HepG2 (cell line): ENCODE data around the gene PRSS48. TPM values are rescaled to one million over a fixed set of nuclear protein-coding genes. Genes with fewer than 3 reads are reported as not detected.

Experiments
- GABPA ChIP-seq, 2 experiments: IDR thresholded peaks; 2 replicates each; pipeline ENCODE4 v1.6.1; 2011 to 2016; ENCODE audit warnings: low read depth in 2 of 2, low read length in 1 of 2, missing biosample characterization in 1 of 2, missing genetic modification characterization in 1 of 2
- HCFC1 ChIP-seq: fragments of 150-350 bp; IDR thresholded peaks from 2 replicates; pipeline ENCODE4 v1.6.1; 2014; ENCODE audit warnings: low read depth, low read length
- KDM6A ChIP-seq: IDR thresholded peaks from 2 replicates; pipeline ENCODE4 v1.6.1; 2016; ENCODE audit warnings: low read depth
- MEF2D ChIP-seq: sonication (generic); formaldehyde crosslinking; IDR thresholded peaks from 2 replicates; pipeline ENCODE4 v1.5.1; 2020; ENCODE audit warnings: mild to moderate bottlenecking, missing genetic modification reagents
- MZF1 ChIP-seq: sonication (generic); formaldehyde crosslinking; IDR thresholded peaks from 2 replicates; pipeline ENCODE4 v1.8.1; 2023; ENCODE audit warnings: mild to moderate bottlenecking, missing genetic modification reagents, borderline replicate concordance
- PRPF4 ChIP-seq: fragments of 200-400 bp; formaldehyde crosslinking; IDR thresholded peaks from 2 replicates; pipeline ENCODE4 v1.6.1; 2016; ENCODE audit warnings: low read length, low read depth; ENCODE audit not compliant: poor library complexity, severe bottlenecking
- XBP1 ChIP-seq: sonication (generic); formaldehyde crosslinking; IDR thresholded peaks from 2 replicates; pipeline ENCODE4 v1.5.0; 2020; ENCODE audit warnings: missing genetic modification reagents
- YY1 ChIP-seq: IDR thresholded peaks from 2 replicates; pipeline ENCODE4 v1.6.1; 2011; ENCODE audit warnings: low read length, low read depth, moderate library complexity, mild to moderate bottlenecking; ENCODE audit not compliant: insufficient read depth, insufficient replicate concordance
- ZFY ChIP-seq: sonication (generic); formaldehyde crosslinking; IDR thresholded peaks from 2 replicates; pipeline ENCODE4 v1.4.0; 2020; ENCODE audit warnings: missing genetic modification reagents
- ZFYVE20 ChIP-seq: sonication (generic); formaldehyde crosslinking; IDR thresholded peaks from 2 replicates; pipeline ENCODE4 v1.8.0; 2023; ENCODE audit warnings: low read depth, mild to moderate bottlenecking, moderate library complexity, missing genetic modification reagents, borderline replicate concordance
- ZNF850 ChIP-seq: sonication (generic); formaldehyde crosslinking; conservative IDR thresholded peaks from 2 replicates; pipeline ENCODE4 v1.9.0; 2021; ENCODE audit warnings: mild to moderate bottlenecking, missing genetic modification reagents
- polyA plus RNA-seq, 8 experiments: library from polyadenylated mRNA; depleted of rRNA in 3 of 8; stranded (reverse) in 7 of 8; unstranded in 1 of 8; fragments of >200 nt; fragmentation: Illumina TruSeq in 4 of 8; extraction: Trizol in 4 of 8; gene quantifications; 2 replicates each; pipeline versions ENCODE4 v1.2.1 to v1.2.3, GENCODE V29; 2011 to 2016; ENCODE audit warnings: low read depth in 4 of 8, missing spikeins in 1 of 8, mixed read lengths in 1 of 8; ENCODE audit not compliant: insufficient read depth in 1 of 8
- total RNA-seq, 5 experiments: library from RNA; depleted of rRNA; stranded (reverse); fragments of >200 nt; fragmentation: Illumina TruSeq; extraction: Trizol; gene quantifications; 2 replicates each; pipeline ENCODE4 v1.2.3, GENCODE V29; 2016; ENCODE audit warnings: low read depth in 1 of 5
- TF ChIP-seq, protein P1 (sequence below), 2 experiments: sonication (generic) in 1 of 2; formaldehyde crosslinking in 1 of 2; IDR thresholded peaks; 2 replicates each; pipeline versions ENCODE4 v1.4.0 to v1.6.1; 2016 to 2020; ENCODE audit warnings: borderline replicate concordance in 1 of 2, low read depth in 1 of 2, mild to moderate bottlenecking in 1 of 2, missing genetic modification reagents in 1 of 2
- TF ChIP-seq, protein P2 (sequence below): sonication (generic); formaldehyde crosslinking; IDR thresholded peaks from 2 replicates; pipeline ENCODE4 v1.5.1; 2020; ENCODE audit warnings: mild to moderate bottlenecking, missing genetic modification reagents
- TF ChIP-seq, protein P3 (sequence below): sonication (generic); formaldehyde crosslinking; IDR thresholded peaks from 2 replicates; pipeline ENCODE4 v1.5.0; 2020; ENCODE audit warnings: missing genetic modification reagents, mild to moderate bottlenecking, borderline replicate concordance
- TF ChIP-seq, protein P4 (sequence below): IDR thresholded peaks from 2 replicates; pipeline ENCODE4 v1.4.0; 2020; ENCODE audit warnings: mild to moderate bottlenecking, missing genetic modification reagents

Gene PRSS48
- total and polyA plus RNA-seq, 2 of the 13 experiments (the other 11 are each of a cell fraction or from before 2014, with no cell fraction given): not detected

DNA sequence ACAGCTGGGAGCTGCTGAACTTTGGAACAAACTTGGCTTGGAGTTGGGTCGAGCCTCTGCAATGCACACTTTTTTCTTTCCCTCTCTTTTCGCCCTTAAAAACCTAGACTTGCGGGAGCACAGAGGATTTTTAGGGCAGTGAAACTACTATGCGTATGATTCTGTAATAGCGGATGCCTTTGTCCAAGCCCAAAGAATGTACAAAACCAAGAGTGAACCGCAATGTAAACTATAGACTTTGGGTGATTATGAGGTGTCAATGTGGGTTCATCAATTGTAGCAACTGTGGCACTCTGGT lies 48.9 kb downstream of the PRSS48 start (continued):
- TF ChIP-seq PRPF4 (no peak), MEF2D (CRISPR knock-in tag) (0 out of 2 replicates have a peak, but pooled peaks have one; percentile 9), ZNF850 (peak; percentile 26; the same call in 1 of the 2 replicates), ZFY (CRISPR knock-in tag) (no peak), MZF1 (CRISPR knock-in tag) (no peak), YY1 (no peak), XBP1 (CRISPR knock-in tag) (no peak), ZFYVE20 (CRISPR knock-in tag) (no peak), KDM6A (CRISPR knock-in tag) (0 out of 2 replicates have a peak, but pooled peaks have one; percentile 11), GABPA (IDR thresholded peaks at IDR 0.05; ENCODE audit: low read depth, low read length) (no peak), GABPA (CRISPR knock-in tag; IDR thresholded peaks at IDR 0.05; ENCODE audit: low read depth) (no peak), HCFC1 (no peak)
- TF ChIP-seq, protein P1, sequence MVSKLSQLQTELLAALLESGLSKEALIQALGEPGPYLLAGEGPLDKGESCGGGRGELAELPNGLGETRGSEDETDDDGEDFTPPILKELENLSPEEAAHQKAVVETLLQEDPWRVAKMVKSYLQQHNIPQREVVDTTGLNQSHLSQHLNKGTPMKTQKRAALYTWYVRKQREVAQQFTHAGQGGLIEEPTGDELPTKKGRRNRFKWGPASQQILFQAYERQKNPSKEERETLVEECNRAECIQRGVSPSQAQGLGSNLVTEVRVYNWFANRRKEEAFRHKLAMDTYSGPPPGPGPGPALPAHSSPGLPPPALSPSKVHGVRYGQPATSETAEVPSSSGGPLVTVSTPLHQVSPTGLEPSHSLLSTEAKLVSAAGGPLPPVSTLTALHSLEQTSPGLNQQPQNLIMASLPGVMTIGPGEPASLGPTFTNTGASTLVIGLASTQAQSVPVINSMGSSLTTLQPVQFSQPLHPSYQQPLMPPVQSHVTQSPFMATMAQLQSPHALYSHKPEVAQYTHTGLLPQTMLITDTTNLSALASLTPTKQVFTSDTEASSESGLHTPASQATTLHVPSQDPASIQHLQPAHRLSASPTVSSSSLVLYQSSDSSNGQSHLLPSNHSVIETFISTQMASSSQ (IDR thresholded peaks at IDR 0.05; ENCODE audit: low read depth): 0 out of 2 replicates have a peak, but pooled peaks have one; percentile 12
- TF ChIP-seq, protein P1 (CRISPR knock-in tag; IDR thresholded peaks at IDR 0.05; ENCODE audit: borderline replicate concordance): no peak
- TF ChIP-seq, protein P2, sequence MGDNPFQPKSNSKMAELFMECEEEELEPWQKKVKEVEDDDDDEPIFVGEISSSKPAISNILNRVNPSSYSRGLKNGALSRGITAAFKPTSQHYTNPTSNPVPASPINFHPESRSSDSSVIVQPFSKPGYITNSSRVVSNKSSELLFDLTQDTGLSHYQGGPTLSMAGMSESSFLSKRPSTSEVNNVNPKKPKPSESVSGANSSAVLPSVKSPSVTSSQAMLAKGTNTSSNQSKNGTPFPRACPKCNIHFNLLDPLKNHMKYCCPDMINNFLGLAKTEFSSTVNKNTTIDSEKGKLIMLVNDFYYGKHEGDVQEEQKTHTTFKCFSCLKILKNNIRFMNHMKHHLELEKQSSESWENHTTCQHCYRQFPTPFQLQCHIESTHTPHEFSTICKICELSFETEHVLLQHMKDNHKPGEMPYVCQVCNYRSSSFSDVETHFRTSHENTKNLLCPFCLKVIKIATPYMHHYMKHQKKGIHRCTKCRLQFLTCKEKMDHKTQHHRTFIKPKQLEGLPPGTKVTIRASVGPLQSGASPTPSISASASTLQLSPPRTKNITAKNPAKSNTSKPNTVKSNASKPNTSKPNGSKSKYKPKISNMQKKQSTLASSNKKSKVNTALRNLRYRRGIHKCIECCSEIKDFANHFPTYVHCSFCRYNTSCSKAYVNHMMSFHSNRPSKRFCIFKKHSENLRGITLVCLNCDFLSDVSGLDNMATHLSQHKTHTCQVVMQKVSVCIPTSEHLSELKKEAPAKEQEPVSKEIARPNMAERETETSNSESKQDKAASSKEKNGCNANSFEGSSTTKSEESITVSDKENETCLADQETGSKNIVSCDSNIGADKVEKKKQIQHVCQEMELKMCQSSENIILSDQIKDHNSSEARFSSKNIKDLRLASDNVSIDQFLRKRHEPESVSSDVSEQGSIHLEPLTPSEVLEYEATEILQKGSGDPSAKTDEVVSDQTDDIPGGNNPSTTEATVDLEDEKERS (CRISPR knock-in tag): no peak
- TF ChIP-seq, protein P3, sequence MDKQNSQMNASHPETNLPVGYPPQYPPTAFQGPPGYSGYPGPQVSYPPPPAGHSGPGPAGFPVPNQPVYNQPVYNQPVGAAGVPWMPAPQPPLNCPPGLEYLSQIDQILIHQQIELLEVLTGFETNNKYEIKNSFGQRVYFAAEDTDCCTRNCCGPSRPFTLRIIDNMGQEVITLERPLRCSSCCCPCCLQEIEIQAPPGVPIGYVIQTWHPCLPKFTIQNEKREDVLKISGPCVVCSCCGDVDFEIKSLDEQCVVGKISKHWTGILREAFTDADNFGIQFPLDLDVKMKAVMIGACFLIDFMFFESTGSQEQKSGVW (CRISPR knock-in tag): no peak
- TF ChIP-seq, protein P4, sequence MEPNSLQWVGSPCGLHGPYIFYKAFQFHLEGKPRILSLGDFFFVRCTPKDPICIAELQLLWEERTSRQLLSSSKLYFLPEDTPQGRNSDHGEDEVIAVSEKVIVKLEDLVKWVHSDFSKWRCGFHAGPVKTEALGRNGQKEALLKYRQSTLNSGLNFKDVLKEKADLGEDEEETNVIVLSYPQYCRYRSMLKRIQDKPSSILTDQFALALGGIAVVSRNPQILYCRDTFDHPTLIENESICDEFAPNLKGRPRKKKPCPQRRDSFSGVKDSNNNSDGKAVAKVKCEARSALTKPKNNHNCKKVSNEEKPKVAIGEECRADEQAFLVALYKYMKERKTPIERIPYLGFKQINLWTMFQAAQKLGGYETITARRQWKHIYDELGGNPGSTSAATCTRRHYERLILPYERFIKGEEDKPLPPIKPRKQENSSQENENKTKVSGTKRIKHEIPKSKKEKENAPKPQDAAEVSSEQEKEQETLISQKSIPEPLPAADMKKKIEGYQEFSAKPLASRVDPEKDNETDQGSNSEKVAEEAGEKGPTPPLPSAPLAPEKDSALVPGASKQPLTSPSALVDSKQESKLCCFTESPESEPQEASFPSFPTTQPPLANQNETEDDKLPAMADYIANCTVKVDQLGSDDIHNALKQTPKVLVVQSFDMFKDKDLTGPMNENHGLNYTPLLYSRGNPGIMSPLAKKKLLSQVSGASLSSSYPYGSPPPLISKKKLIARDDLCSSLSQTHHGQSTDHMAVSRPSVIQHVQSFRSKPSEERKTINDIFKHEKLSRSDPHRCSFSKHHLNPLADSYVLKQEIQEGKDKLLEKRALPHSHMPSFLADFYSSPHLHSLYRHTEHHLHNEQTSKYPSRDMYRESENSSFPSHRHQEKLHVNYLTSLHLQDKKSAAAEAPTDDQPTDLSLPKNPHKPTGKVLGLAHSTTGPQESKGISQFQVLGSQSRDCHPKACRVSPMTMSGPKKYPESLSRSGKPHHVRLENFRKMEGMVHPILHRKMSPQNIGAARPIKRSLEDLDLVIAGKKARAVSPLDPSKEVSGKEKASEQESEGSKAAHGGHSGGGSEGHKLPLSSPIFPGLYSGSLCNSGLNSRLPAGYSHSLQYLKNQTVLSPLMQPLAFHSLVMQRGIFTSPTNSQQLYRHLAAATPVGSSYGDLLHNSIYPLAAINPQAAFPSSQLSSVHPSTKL: no peak; the same call in 1 of the 2 replicates
